IgD-negative memory B cell (primary cell): ENCODE data around the gene KRT3. TPM values are rescaled to one million over a fixed set of nuclear protein-coding genes. Genes with fewer than 3 reads are reported as not detected.
"Not testable (repeated sequence)": the region's sequence is repeated elsewhere in the genome, so short reads cannot be mapped to it uniquely, and the experiment has no call there.

Experiments used
- H3K27ac Mint-ChIP-seq, 3 donors: one replicate each; pipeline ENCODE4 v1.8.0; 2020 to 2022; ENCODE audit warnings: mild to moderate bottlenecking in 3 of 3, mixed read lengths in 3 of 3, moderate library complexity in 1 of 3
- H3K27me3 Mint-ChIP-seq: one replicate; pipeline ENCODE4 v1.8.0; 2021; ENCODE audit warnings: mixed read lengths
- H3K36me3 Mint-ChIP-seq: one replicate; pipeline ENCODE4 v1.8.0; 2020; ENCODE audit warnings: mild to moderate bottlenecking, mixed read lengths
- H3K4me1 Mint-ChIP-seq, 3 donors: one replicate each; pipeline ENCODE4 v1.8.0; 2020 to 2022; ENCODE audit warnings: mixed read lengths in 3 of 3, mild to moderate bottlenecking in 1 of 3
- H3K4me3 Mint-ChIP-seq, 4 donors: one replicate each; pipeline ENCODE4 v1.8.0; 2020 to 2022; ENCODE audit warnings: mild to moderate bottlenecking in 4 of 4, mixed read lengths in 4 of 4, moderate library complexity in 3 of 4
- H3K9me3 Mint-ChIP-seq, 3 donors: one replicate each; pipeline ENCODE4 v1.8.0; 2020 to 2021; ENCODE audit warnings: mixed read lengths in 3 of 3, mild to moderate bottlenecking in 1 of 3
- polyA plus RNA-seq: library from polyadenylated mRNA; unstranded; fragments of 300-500 nt; fragmentation: Illumina TruSeq; gene quantifications from one replicate; pipeline ENCODE4 v1.2.3, GENCODE V29; 2021

Gene KRT3
- polyA plus RNA-seq, 1 donor from 2014 or later = not detected

- Mint-ChIP-seq H3K27ac (no peak overlapping the region), H3K36me3 (no peaks in the 10 kb centered on the region), H3K4me3 (no peak overlapping the region), H3K4me1 (no peaks in the 10 kb centered on the region), H3K9me3 (no peaks in the 10 kb centered on the region), H3K27me3 (peaks cover 5% of the 10 kb centered on the region)
Measured at GRCh38 chr12:52800259-52800917, 4.5 kb upstream of the KRT3 start.

- Mint-ChIP-seq H3K4me3 (no peak overlapping the region), H3K4me1 (no peaks in the 10 kb centered on the region), H3K36me3 (no peaks in the 10 kb centered on the region), H3K27me3 (peaks cover 5% of the 10 kb centered on the region), H3K9me3 (no peaks in the 10 kb centered on the region), H3K27ac (no peak overlapping the region)
Measured at GRCh38 chr12:52799505-52800211, 3.7 kb upstream of the KRT3 start.

- no peaks in the 10 kb centered on the region for H3K36me3 Mint-ChIP-seq
- no peaks in the 10 kb centered on the region for H3K4me1 Mint-ChIP-seq
- H3K4me3 Mint-ChIP-seq = no peak overlapping the region
- no peak overlapping the region for H3K27ac Mint-ChIP-seq
- H3K9me3 Mint-ChIP-seq = no peaks in the 10 kb centered on the region
- H3K27me3 Mint-ChIP-seq = peaks cover 8% of the 10 kb centered on the region
Measured at GRCh38 chr12:52798671-52799504, 3.0 kb upstream of the KRT3 start.

GRCh38 chr12:52798003-52798670 is 2.2 kb upstream of the KRT3 start:
- Mint-ChIP-seq H3K27ac (no peak overlapping the region), H3K9me3 (no peaks in the 10 kb centered on the region)

GRCh38 chr12:52797529-52797894 is 1.6 kb upstream of the KRT3 start:
- no peaks in the 10 kb centered on the region for H3K36me3 Mint-ChIP-seq
- H3K4me1 Mint-ChIP-seq = no peaks in the 10 kb centered on the region
- H3K4me3 Mint-ChIP-seq = no peak overlapping the region
- no peak overlapping the region for H3K27ac Mint-ChIP-seq
- no peaks in the 10 kb centered on the region for H3K9me3 Mint-ChIP-seq
- H3K27me3 Mint-ChIP-seq = peaks cover 10% of the 10 kb centered on the region

More at GRCh38 chr12:52798003-52798670, 2.2 kb upstream of the KRT3 start:
- Mint-ChIP-seq H3K36me3 (no peaks in the 10 kb centered on the region), H3K4me1 (no peaks in the 10 kb centered on the region), H3K4me3 (no peak overlapping the region), H3K27me3 (peaks cover 9% of the 10 kb centered on the region)

- H3K9me3 Mint-ChIP-seq = no peaks in the 10 kb centered on the region
- H3K4me1 Mint-ChIP-seq = no peaks in the 10 kb centered on the region
- H3K4me3 Mint-ChIP-seq = no peak overlapping the region
- H3K27ac Mint-ChIP-seq = no peak overlapping the region
- H3K36me3 Mint-ChIP-seq = no peaks in the 10 kb centered on the region
- H3K27me3 Mint-ChIP-seq = peaks cover 10% of the 10 kb centered on the region
Measured at GRCh38 chr12:52796839-52797528, 1.1 kb upstream of the KRT3 start.

GRCh38 chr12:52796429-52796794 is 495 bp upstream of the KRT3 start:
- H3K27ac Mint-ChIP-seq = no peak overlapping the region
- no peaks in the 10 kb centered on the region for H3K36me3 Mint-ChIP-seq
- peaks cover 10% of the 10 kb centered on the region for H3K27me3 Mint-ChIP-seq
- no peaks in the 10 kb centered on the region for H3K4me1 Mint-ChIP-seq
- H3K4me3 Mint-ChIP-seq = no peak overlapping the region
- H3K9me3 Mint-ChIP-seq = no peaks in the 10 kb centered on the region

GRCh38 chr12:52795332-52795674 is 614 bp downstream of the KRT3 start:
- H3K27ac Mint-ChIP-seq, H3K4me3 Mint-ChIP-seq, H3K4me1 Mint-ChIP-seq, H3K9me3 Mint-ChIP-seq, H3K36me3 Mint-ChIP-seq: not testable (repeated sequence)
- peaks cover 14% of the 10 kb centered on the region for H3K27me3 Mint-ChIP-seq

GRCh38 chr12:52794479-52795331 is 1.2 kb downstream of the KRT3 start:
- Mint-ChIP-seq H3K27me3 (peaks cover 18% of the 10 kb centered on the region), H3K4me1 (peaks cover 0 to 4% (median 0%) of the 10 kb centered on the region in 3 donors), H3K27ac (no peak overlapping the region), H3K9me3 (no peaks in the 10 kb centered on the region), H3K4me3 (no peak overlapping the region), H3K36me3 (no peaks in the 10 kb centered on the region)

- Mint-ChIP-seq H3K27me3 (peaks cover 28% of the 10 kb centered on the region), H3K4me3 (no peak overlapping the region)
Measured at GRCh38 chr12:52792185-52793029, 3.5 kb downstream of the KRT3 start.

GRCh38 chr12:52791271-52792184 is 4.4 kb downstream of the KRT3 start:
- no peaks in the 10 kb centered on the region for H3K36me3 Mint-ChIP-seq
- H3K4me1 Mint-ChIP-seq = peaks cover 0 to 9% (median 0%) of the 10 kb centered on the region in 3 donors
- H3K4me3 Mint-ChIP-seq = no peak overlapping the region
- H3K27ac Mint-ChIP-seq = peak overlapping the region in 1 of 3 donors; percentile 76
- H3K27me3 Mint-ChIP-seq = peaks cover 28% of the 10 kb centered on the region
- H3K9me3 Mint-ChIP-seq = no peaks in the 10 kb centered on the region

More at GRCh38 chr12:52792185-52793029, 3.5 kb downstream of the KRT3 start:
- no peaks in the 10 kb centered on the region for H3K36me3 Mint-ChIP-seq
- H3K27ac Mint-ChIP-seq = no peak overlapping the region
- no peaks in the 10 kb centered on the region for H3K9me3 Mint-ChIP-seq
- H3K4me1 Mint-ChIP-seq = peaks cover 0 to 9% (median 0%) of the 10 kb centered on the region in 3 donors

- H3K9me3 Mint-ChIP-seq = peaks cover 0 to 2% (median 0%) of the 10 kb centered on the region in 3 donors
- no peaks in the 10 kb centered on the region for H3K36me3 Mint-ChIP-seq
- no peak overlapping the region for H3K27ac Mint-ChIP-seq
- no peak overlapping the region for H3K4me3 Mint-ChIP-seq
- H3K27me3 Mint-ChIP-seq = peaks cover 25% of the 10 kb centered on the region
- H3K4me1 Mint-ChIP-seq = peaks cover 0 to 9% (median 0%) of the 10 kb centered on the region in 3 donors
Measured at GRCh38 chr12:52790427-52791270, 5.3 kb downstream of the KRT3 start.
